Activated T-helper 2 cell treated with anti-CD3 and anti-CD28 coated beads, Interferon-gamma antibody, Interleukin-2, Interleukin-4, amounts not matched to agents 10 μg/mL and 5 μg/mL and 100 μg/mL, durations not matched to agents 14 hours and 24 hours and 36 hours (primary cell): Measurements from ENCODE around the gene MICU1. TPM values are rescaled to one million over a fixed set of nuclear protein-coding genes. Genes with fewer than 3 reads are reported as not detected.
"Not testable (repeated sequence)": the region's sequence is repeated elsewhere in the genome, so short reads cannot be mapped to it uniquely, and the experiment has no call there.

Experiments
- DNase-seq: peaks from one replicate; pipeline ENCODE4 v3.0.0; 2021; ENCODE audit warnings: low spot score
- H3K27ac Mint-ChIP-seq: one replicate; pipeline ENCODE4 v1.8.0; 2021; ENCODE audit warnings: mixed read lengths
- H3K27me3 Mint-ChIP-seq: one replicate; pipeline ENCODE4 v1.8.0; 2021; ENCODE audit warnings: low read depth, mixed read lengths
- H3K36me3 Mint-ChIP-seq: one replicate; pipeline ENCODE4 v1.8.0; 2021; ENCODE audit warnings: low read depth, mixed read lengths
- H3K4me1 Mint-ChIP-seq: one replicate; pipeline ENCODE4 v1.8.0; 2021; ENCODE audit warnings: low read depth, mixed read lengths
- H3K4me3 Mint-ChIP-seq: one replicate; pipeline ENCODE4 v1.8.0; 2021; ENCODE audit warnings: low read depth, mild to moderate bottlenecking, moderate library complexity, mixed read lengths
- H3K9me3 Mint-ChIP-seq: one replicate; pipeline ENCODE4 v1.8.0; 2021; ENCODE audit warnings: mixed read lengths
- intact Hi-C: fragments of 100-400 bp; cut with micrococcal nuclease; formaldehyde crosslinking; loops from one replicate; pipeline ENCODE4 v1.15.1; 2023
- total RNA-seq: library from RNA; stranded (reverse); gene quantifications from 2 replicates; pipeline ENCODE4 v1.2.3, GENCODE V29; 2022

MICU1 gene
- total RNA-seq, 1 donor from 2014 or later, result 30.7 TPM

DNA sequence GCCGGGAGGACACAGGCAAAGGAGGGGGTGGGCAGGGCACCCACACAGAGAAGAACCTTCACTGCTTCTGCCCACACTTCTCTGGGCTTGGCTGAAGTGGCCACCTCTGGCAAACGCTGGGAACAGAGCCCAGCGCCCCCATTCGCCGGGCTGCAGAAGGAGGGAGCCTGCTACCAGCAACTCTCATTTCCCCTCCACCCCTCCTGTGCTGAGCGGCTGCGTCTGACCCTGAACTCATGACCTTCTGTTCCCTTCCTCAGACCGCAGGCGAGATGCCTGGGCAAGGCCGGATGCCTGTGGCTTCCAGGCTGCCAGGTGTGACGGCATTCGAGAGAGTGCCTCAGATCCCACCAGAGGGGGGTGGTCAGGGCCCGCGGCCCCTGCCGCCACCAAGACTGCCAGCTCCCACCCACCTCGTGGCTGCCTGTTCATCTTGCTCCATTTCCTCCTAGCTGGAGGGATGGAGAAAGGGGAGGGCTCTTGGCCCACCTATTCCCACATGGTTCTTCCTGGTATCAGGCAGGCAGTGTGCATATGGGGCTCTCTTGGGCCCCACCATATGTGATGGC is 291.0 kb downstream of the MICU1 start:
- Mint-ChIP-seq H3K36me3 (peaks cover 42% of the 10 kb centered on the region), H3K4me1 (peaks cover 67% of the 10 kb centered on the region), H3K9me3 (no peaks in the 10 kb centered on the region), H3K27me3 (no peaks in the 10 kb centered on the region), H3K4me3 (peak overlapping the region; percentile 58), H3K27ac (peak overlapping the region; percentile 99)
- intact Hi-C loops, result loop anchor here (1.0 to 10.0 kb wide), 9 partner anchors 15 to 1020 kb away; partner anchors contain the start of genes DDIT4, SLC29A3 and SPOCK2
- peak; percentile 87 for DNase-seq

DNA sequence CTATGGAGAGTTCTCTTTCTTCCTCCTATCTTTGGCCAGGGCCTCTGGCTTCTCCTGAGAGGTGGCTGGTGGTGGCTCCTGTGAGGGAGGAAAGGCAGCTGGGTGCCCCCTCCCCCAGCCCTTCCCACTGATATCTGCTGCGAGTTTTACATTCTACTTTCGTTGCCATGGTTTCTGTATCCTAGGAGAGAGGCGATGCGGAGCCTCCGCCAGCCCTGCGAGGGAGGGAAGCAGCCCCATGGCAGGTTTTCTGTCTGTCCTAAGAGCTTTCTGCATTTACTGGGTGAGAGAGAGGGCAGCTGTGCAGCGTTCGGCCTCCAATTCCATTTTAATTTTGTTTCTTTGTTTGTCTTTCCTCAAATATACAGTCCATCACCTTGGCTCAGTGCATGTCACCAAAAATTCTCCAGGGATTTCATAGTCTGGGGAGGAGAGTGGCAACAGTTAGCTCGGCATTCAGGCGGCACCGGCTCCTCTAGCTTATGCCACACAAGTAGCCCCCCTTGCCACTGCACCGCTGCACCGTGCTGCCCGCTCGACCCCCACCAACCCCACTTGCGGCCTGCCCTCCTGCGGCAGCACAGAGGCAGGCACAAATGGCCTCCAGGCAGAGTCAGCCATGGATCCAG is 291.6 kb downstream of the MICU1 start:
- peaks cover 42% of the 10 kb centered on the region for H3K36me3 Mint-ChIP-seq
- H3K4me3 Mint-ChIP-seq, result peak overlapping the region; percentile 58
- DNase-seq, result no peak
- no peaks in the 10 kb centered on the region for H3K9me3 Mint-ChIP-seq
- H3K27me3 Mint-ChIP-seq, result no peaks in the 10 kb centered on the region
- peaks cover 73% of the 10 kb centered on the region for H3K4me1 Mint-ChIP-seq
- intact Hi-C loops, result loop anchor here (2.0 to 10.0 kb wide), 4 partner anchors 86 to 1020 kb away; partner anchors contain the start of genes SLC29A3 and SPOCK2
- H3K27ac Mint-ChIP-seq, result peak overlapping the region; percentile 99

DNA sequence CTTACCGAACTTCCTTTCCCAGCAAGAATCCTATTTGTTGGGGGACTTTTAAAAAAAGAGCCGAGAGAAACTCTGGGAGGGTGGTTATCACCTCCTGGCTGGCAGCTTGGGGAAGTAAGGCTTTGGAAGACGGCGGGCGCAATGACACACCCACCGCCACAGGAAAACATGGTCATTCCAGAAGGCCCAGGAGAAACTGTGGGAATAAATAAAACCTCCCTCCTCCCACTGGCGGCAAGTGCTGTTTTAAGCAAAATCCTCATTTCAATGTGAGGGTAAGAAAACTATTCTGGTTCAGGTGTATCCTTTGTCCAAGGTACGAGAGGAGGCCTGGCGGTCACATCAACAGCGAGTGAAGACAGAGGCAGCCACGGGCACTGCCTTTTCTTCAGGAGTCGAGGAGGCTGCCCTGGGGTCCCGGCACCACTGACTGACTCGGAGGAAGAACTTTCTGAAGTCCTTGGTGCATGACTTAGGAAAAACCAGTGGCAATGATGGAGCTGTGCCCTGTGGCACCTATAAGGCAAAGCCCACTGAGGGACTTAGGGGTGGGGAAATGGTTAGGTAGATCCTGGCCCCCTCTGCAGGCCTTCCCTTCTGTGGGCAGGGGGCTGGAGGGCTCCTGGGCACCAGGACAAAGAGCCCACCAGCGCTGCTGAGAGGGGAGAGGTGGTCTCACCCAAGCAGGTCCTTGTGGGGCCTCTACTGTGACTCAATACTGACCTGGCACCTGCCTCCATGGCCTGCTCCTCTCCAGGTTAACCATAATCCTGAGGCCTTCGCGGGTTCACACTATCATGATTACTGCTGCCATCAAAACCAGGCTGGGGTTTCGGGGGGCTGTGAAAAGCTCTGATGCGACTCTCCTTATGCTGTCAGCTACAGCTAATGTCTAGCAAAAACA is 292.5 kb downstream of the MICU1 start:
- H3K9me3 Mint-ChIP-seq, result no peaks in the 10 kb centered on the region
- intact Hi-C loops, result loop anchor here (2.0 to 10.0 kb wide), 4 partner anchors 85 to 1019 kb away; partner anchors contain the start of genes SLC29A3 and SPOCK2
- peaks cover 73% of the 10 kb centered on the region for H3K4me1 Mint-ChIP-seq
- H3K4me3 Mint-ChIP-seq, result peak overlapping the region; percentile 21
- H3K27me3 Mint-ChIP-seq, result no peaks in the 10 kb centered on the region
- H3K36me3 Mint-ChIP-seq, result peaks cover 41% of the 10 kb centered on the region
- peak overlapping the region; percentile 99 for H3K27ac Mint-ChIP-seq
- no peak for DNase-seq

DNA sequence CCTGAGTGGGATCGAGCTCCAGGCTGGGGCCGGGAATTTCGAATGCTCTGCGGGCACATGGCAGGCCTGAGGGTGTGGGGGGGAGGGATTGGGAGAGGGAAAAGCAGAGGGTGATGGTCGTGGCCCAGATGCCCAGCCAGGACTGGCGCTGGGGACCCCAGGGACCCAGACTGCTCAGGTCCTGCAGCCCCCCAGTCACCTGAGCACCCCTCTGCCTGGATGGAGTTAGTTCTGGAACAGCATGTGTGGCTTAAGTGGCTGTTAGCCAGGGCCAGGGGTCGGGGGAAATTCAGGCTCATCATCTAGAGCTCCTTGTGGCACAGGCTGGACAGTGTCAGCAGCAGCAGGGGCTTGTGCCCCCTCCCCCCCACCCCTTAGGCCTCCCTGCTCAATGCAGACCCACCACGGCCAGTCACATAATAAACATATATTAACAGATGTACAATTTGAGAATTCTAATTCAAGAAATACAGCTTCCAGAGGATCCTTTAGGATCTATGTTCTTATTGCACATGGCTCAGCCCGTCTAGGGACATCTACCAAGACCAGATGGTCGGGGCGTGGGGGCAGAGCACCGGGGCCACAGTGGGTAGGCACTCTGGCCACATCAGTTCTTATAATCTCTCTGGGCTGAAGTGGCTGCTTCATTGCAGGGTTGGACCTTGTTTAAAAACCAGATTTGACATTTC is 293.3 kb downstream of the MICU1 start:
- Mint-ChIP-seq H3K4me1 (peaks cover 79% of the 10 kb centered on the region), H3K27me3 (no peaks in the 10 kb centered on the region), H3K4me3 (peak overlapping the region; percentile 76), H3K27ac (peak overlapping the region; percentile 99), H3K36me3 (peaks cover 40% of the 10 kb centered on the region), H3K9me3 (no peaks in the 10 kb centered on the region)
- intact Hi-C loops, result loop anchor here (10.0 kb wide), 1 partner anchor 1018 kb away; the partner anchor contains the start of gene SLC29A3
- no peak for DNase-seq

DNA sequence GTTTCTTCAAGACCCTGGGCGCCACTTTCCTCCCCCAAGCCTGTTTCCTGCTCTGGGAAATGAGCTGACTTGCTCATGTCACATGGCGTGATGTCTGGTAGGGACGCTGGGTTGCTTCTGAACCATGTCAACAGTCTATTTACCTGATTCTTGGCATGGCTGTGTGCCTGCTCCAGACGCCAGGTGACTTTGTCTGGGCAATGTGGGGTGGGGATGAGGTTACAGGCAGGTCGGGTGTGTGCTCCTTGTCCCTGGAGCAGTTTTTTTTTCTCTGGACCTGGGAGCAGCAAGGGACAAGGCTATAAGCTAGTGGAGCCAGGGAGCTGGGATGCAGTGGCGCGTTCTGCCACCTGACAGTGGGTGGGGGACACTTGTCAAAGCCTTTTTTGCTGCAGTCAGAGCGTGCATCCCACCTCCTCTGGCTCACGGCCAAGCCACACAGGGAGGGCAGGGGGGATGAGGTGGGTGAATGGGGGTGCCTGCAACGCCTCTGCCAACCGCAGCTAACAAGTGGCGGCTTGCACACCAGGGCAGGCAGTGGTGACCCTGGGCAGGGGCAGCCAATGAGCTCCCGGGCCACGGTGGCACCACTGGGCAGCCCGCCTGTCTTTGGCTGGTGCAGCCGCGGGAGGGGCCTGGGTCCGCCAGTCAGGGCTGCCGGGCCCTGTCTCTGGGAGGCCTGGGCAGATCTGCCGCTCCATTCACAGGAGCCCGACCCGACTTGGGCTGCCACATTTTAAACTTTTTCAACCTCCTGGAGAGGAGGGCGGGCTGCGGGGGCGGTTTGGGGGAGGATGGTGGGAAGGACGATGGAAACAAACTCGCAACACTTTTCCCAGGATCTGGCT is 294.1 kb downstream of the MICU1 start:
- H3K4me1 Mint-ChIP-seq, result peaks cover 76% of the 10 kb centered on the region

DNA sequence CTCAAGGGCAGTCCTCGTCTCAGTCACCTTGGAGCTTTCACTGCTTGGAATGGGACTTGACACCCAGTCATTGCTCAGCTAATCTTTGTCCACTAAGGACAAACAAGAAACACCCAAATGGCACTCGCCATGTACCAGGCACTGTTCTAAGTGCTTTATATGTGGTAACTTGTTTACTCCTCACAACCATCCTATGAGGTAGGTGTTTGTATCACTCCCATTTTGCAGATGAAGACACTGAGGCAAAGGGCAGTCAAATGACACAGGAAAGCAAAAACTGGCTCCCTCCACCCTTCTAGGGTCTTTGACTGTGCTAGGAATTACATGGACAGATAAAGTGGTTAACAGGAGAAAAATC is 295.8 kb downstream of the MICU1 start:
- H3K27ac Mint-ChIP-seq, result peak overlapping the region; percentile 99
- H3K4me3 Mint-ChIP-seq, result peak overlapping the region; percentile 64
- peaks cover 65% of the 10 kb centered on the region for H3K4me1 Mint-ChIP-seq
- H3K27me3 Mint-ChIP-seq, result no peaks in the 10 kb centered on the region
- no peak for DNase-seq
- intact Hi-C loops, result loop anchor here (10.0 kb wide), 1 partner anchor 1015 kb away; the partner anchor contains the start of gene SLC29A3
- peaks cover 29% of the 10 kb centered on the region for H3K36me3 Mint-ChIP-seq
- no peaks in the 10 kb centered on the region for H3K9me3 Mint-ChIP-seq

More for the DNA sequence above, 294.1 kb downstream of the MICU1 start:
- no peaks in the 10 kb centered on the region for H3K27me3 Mint-ChIP-seq
- peak; percentile 84 for DNase-seq
- intact Hi-C loops, result loop anchor here (1.0 to 10.0 kb wide), 3 partner anchors 11 to 1017 kb away; partner anchors contain the start of gene SLC29A3
- peak overlapping the region; percentile 76 for H3K4me3 Mint-ChIP-seq
- H3K27ac Mint-ChIP-seq, result peak overlapping the region; percentile 99
- H3K36me3 Mint-ChIP-seq, result peaks cover 36% of the 10 kb centered on the region
- H3K9me3 Mint-ChIP-seq, result no peaks in the 10 kb centered on the region

DNA sequence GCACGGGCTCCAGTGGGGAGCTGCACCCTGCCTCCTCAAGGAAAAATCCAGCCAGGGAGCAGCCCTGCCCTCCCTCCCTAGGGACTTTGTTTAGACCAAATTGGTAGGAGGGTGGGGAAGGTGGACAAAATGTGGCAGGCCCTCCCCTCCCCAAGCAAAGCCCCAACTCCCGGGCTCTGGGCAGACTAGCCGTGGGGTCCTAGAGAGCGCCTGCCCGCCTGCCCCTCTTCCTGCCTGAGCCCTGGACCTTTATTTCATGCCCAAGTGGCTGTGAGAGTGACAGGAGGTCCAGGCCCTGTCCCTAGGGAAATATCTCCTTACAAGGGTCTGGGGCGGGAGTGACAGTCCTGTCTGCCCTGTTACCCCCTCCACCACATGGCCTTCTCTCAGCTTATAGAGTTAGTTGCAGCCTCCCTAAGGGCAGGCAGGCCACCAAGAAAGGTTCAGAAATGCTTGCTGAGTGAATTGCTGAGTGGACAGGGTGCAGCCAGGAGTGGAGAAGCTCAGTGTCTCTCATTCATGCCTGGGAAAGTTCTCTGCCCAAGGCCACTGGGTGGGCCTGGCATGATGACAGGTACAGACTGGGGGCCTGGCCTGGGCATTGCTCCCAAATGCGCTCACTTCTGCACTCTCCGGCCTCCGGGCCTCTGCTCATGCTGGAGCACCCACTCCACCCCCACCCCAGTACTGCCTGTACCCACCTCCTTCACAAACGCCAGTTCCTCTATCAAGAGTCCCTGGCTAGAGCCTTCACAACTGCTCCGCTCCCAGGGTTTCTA is 296.4 kb downstream of the MICU1 start:
- DNase-seq, result no peak
- intact Hi-C loops, result loop anchor here (10.0 kb wide), 1 partner anchor 1015 kb away; the partner anchor contains the start of gene SLC29A3
- peaks cover 24% of the 10 kb centered on the region for H3K36me3 Mint-ChIP-seq
- H3K4me3 Mint-ChIP-seq, result peak overlapping the region; percentile 64
- no peaks in the 10 kb centered on the region for H3K27me3 Mint-ChIP-seq
- peak overlapping the region; percentile 99 for H3K27ac Mint-ChIP-seq
- peaks cover 62% of the 10 kb centered on the region for H3K4me1 Mint-ChIP-seq
- H3K9me3 Mint-ChIP-seq, result no peaks in the 10 kb centered on the region

DNA sequence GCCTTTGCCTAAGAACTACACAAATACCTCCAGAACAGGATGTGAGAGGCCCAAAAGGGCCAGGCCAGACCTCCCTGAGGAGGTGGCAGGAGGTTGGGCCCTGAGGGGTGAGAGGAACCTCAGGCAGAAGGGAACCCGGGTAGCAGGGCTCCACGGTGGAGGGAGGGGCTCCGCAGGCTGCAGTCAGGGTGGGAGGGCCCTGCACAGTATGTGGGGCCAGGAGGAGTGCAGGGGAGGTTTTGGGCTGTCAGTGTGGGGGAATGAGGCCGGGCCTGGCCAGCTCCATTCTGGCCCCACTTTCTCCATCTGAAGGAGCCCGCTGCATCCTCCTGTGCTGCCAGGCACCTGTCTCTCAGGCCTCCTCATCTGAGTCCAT is 297.1 kb downstream of the MICU1 start:
- peak overlapping the region; percentile 88 for H3K4me3 Mint-ChIP-seq
- peaks cover 17% of the 10 kb centered on the region for H3K36me3 Mint-ChIP-seq
- no peaks in the 10 kb centered on the region for H3K9me3 Mint-ChIP-seq
- H3K27me3 Mint-ChIP-seq, result no peaks in the 10 kb centered on the region
- peak overlapping the region; percentile 93 for H3K27ac Mint-ChIP-seq
- intact Hi-C loops, result no loop called here
- no peak for DNase-seq
- peaks cover 58% of the 10 kb centered on the region for H3K4me1 Mint-ChIP-seq

DNA sequence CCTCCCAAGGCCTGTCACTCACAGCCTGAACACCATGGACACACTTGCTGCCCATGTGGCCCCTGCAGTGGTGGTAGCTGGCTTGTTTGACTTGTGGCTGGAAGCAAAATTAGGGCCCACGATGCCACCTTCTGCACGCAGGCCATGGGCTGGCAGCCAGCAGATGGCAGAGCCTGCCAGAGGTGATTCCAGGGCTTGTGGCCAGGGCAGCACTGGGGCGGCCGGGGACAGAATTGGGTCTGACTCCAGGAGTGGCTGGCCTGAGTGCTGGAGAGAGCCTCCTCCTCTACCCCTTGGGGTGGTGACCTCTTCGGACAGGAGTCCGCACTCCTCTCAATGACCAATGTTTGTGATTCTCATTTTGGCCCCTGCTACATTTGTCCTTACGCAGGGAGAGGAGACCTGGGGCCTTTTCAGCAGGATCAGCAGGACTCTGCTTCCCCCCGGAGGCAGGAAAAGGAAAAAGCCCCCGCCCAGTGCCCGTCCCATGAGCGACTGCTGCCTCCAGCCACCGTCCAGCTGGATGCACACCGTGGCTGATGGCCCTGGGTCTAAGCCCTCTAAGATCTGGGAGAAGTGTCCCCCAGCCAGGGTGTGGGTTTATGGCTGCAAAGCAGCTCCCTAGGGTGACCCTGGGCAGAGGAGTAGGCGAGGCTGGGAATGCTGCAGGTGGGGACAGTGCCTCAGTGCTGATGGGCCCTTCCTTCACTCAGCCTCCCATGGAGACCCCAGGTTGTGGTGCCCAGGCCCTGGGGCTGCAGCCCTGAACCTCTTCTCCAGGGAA is 297.6 kb downstream of the MICU1 start:
- peaks cover 57% of the 10 kb centered on the region for H3K4me1 Mint-ChIP-seq
- DNase-seq, result no peak
- H3K36me3 Mint-ChIP-seq, result peaks cover 16% of the 10 kb centered on the region
- intact Hi-C loops, result no loop called here
- no peaks in the 10 kb centered on the region for H3K27me3 Mint-ChIP-seq
- peak overlapping the region; percentile 88 for H3K4me3 Mint-ChIP-seq
- H3K27ac Mint-ChIP-seq, result peak overlapping the region; percentile 93
- no peaks in the 10 kb centered on the region for H3K9me3 Mint-ChIP-seq

DNA sequence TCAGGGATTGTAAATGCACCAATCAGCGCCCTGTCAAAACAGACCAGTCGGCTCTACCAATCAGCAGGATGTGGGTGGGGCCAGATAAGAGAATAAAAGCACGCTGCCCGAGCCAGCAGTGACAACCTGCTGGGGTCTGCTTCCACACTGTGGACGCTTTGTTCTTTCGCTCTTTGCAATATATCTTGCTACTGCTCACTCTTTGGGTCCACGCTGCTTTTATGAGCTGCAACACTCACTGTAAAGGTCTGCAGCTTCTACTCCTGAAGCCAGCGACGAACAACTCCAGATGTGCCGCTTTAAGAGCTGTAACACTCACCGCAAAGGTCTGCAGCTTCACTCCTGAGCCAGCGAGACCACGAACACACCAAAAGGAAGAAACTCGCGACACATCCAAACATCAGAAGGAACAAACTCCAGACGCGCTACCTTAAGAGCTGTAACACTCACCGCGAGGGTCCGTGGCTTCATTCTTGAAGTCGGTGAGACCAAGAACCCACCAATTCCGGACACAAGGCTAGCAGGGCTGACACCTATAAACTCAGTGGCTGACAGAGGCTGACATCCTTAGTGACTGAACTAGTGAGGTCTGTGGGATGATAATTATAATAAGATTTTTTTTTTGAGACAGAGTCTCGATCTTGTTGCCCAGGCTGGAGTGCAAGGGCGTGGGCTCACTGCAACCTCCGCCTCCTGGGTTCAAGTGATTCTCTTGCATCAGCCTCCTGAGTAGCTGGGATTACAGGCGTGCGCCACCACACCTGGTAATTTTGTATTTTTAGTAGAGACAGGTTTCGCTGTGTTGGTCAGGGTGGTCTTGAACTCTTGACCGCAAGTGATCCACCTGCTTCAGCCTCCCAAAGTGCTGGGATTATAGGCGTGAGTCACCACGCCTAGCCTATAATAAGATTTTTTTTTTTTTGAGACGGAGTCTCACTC is 298.9 kb downstream of the MICU1 start:
- Mint-ChIP-seq H3K4me1 (peaks cover 61% of the 10 kb centered on the region), H3K27ac (peak overlapping the region; percentile 93), H3K36me3 (peaks cover 16% of the 10 kb centered on the region), H3K4me3 (peak overlapping the region; percentile 88)
- intact Hi-C loops, H3K9me3 Mint-ChIP-seq, H3K27me3 Mint-ChIP-seq: not testable (repeated sequence)
- DNase-seq, result peak; percentile 71
